Activated gamma-delta T cell (primary cell): ENCODE results near the gene AOPEP.

ENCODE experiments used
- DNase-seq: peaks from one replicate; lab custom pipeline; 2025; lab: John Stamatoyannopoulos, UW

Gene AOPEP

GRCh38 chr9:95082401-95083084 lies 356.0 kb downstream of the AOPEP start:
- DNase-seq: no peak

- no peak for DNase-seq
Measured at GRCh38 chr9:95083086-95083768, 356.7 kb downstream of the AOPEP start.

GRCh38 chr9:95084254-95084934 lies 357.9 kb downstream of the AOPEP start:
- no peak for DNase-seq

- no peak for DNase-seq
Measured at GRCh38 chr9:95085036-95085770, 358.7 kb downstream of the AOPEP start.

GRCh38 chr9:95085861-95086563 lies 359.5 kb downstream of the AOPEP start:
- no peak for DNase-seq

- DNase-seq: no peak
Measured at GRCh38 chr9:95086564-95086955, 360.1 kb downstream of the AOPEP start.

- DNase-seq: no peak
Measured at GRCh38 chr9:95087659-95088242, 361.3 kb downstream of the AOPEP start.

- DNase-seq: no peak
Measured at GRCh38 chr9:95088421-95089161, 362.1 kb downstream of the AOPEP start.

- no peak for DNase-seq
Measured at GRCh38 chr9:95089257-95090022, 362.9 kb downstream of the AOPEP start.

GRCh38 chr9:95090023-95090791 lies 363.7 kb downstream of the AOPEP start:
- no peak for DNase-seq

- DNase-seq: no peak
Measured at GRCh38 chr9:95090871-95091577, 364.5 kb downstream of the AOPEP start.

GRCh38 chr9:95091601-95092261 lies 365.2 kb downstream of the AOPEP start:
- DNase-seq: no peak

GRCh38 chr9:95092262-95093072 lies 366.0 kb downstream of the AOPEP start:
- DNase-seq: no peak

- no peak for DNase-seq
Measured at GRCh38 chr9:95093586-95093985, 367.1 kb downstream of the AOPEP start.

GRCh38 chr9:95094002-95094401 lies 367.5 kb downstream of the AOPEP start:
- DNase-seq: no peak

- DNase-seq: no peak
Measured at GRCh38 chr9:95095641-95096355, 369.3 kb downstream of the AOPEP start.
